ENCODE measurements around the gene RPS14.
"Not testable (repeated sequence)": the region's sequence is repeated elsewhere in the genome, so short reads cannot be mapped to it uniquely, and the experiment has no call there.

The RPS14 gene

DNA sequence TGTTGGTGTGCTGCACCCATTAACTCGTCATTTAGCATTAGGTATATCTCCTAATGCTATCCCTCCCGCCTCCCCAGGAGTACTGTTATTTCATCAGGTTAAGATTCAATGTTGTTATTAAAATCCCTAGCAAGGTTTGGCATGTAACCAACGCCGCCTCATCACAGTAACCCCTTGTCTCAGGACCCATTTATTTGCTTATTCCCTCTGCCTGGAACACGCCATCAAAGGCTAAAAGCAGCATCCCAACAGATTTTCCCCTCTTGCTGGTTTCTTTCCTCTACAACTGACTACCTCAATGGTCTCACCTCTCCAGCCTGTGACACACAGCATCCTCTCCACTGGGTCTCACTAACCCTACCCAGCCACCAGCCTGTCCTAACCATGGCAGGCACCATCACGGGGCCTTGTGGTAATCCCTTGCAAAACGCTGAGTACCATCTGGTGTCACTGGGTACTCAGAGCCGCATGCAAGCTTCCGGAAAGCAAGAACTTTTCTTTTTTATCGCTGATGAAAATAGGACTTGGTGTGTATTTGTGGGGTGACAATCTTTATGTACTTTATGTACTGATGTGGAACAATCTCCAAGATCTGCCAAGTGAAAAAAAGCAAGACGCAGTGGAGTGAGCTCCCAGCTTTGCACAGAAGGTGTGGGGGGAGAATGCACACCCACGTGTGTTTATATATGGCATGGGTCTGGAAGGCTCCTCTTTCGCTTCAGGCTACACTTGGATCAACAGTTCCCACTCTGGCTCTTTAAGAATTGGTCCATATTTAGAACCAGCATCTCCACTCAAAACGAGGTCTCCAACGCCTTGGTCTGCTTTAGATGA lies 6.1 kb downstream of the RPS14 start:
- DNase-seq, result no peak

DNA sequence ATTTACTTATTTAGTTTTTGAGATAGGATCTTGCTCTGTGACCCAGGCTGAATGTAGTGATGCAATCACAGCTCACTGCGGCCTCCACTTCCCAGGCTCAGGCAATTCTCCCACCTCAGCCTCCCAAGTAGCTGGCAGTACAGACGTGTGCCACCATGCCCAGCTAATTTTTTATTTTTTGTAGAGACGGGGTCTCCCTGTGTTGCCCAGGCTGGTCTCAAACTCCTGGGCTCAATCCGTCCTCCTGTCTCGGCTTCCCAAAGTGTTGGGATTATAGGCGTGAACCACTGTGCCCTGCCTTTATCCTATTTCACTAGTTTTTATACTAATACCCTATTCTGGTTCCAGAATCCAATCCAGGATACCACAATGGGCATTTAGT lies 6.8 kb downstream of the RPS14 start:
- no peak for DNase-seq

DNA sequence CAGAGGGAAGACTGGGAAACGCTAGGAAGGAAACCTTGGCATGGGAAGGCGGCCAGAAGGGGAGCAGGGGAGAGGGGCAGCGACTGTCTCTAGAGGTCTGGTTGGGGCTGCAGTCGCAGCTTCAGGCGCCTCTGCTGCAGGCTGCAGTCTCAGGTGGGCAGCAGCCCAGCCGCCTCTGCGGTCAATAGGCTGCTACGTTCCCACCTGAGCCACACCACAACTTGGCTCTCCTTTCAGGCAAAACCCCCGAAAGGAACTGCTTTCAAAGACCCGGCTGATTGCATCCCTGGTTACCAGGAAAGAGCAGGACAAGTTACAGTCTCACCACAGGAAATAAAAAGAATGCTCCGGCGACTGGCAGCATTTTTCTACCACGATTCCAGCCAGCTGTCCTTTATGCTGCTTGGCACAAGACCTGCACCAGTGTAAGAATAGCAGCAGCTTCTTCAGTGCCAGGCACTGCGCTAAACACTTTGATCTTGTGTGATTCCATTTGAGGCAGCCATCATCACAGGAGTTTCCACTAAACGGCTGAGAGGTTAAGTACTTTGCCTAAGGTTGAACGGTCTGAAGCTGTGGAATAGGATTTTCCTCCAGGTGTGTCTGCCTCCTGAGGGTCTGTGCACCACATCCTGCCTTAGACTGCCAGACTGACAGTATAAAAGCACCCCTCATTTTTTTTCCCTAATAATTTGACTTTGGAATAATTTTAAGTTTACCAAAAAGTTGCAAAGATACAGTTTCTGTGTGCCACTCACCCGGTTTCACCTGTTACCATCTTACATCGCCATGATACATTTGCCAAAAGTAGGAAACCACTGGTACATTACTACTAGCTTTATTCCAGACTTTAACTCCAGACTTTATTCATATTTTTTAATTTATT lies 7.5 kb downstream of the RPS14 start:
- no peak for DNase-seq

DNA sequence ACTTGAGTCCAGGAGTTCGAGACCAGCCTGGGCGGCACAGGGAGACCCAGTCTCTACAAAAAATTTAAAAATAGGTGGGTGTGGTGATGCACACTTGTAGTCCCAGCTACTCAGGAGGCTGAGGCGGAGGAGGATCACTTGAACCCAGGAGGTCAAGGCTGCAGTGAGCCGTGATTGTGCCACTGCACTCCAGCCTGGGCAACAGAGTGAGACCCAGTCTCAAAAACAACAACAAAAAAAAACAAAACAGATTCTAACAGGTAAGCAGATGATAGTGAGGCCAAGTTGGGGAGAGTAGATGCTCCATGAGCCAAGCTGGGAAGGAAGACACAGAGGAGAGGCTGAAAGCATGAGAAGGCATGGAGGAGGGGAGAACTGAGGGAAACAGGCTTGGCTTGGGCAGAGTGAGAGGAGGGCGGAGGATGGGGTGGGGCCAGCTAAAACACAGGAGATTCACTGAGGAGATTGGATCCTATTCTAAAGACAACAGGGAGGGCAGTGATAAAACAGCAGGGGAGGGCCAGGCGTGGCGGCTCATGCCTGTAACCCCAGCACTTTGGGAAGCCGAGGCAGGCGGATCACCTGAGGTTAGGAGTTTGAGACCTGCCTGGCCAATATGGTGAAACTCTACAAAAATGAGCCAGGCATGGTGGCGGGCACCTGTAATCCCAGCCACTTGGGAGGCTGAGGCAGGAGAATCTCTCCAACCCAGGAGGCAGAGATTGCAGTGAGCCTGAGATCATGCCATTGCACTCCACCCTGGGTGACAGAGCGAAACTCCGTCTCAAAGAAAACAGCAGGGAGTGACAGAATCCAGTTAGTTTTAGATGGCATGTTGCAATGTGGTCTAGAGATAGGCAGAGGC lies 8.4 kb downstream of the RPS14 start:
- no peak for DNase-seq

- DNase-seq, result no peak
Observed at GRCh38 chr5:150438873-150439546, 10.5 kb downstream of the RPS14 start.

DNA sequence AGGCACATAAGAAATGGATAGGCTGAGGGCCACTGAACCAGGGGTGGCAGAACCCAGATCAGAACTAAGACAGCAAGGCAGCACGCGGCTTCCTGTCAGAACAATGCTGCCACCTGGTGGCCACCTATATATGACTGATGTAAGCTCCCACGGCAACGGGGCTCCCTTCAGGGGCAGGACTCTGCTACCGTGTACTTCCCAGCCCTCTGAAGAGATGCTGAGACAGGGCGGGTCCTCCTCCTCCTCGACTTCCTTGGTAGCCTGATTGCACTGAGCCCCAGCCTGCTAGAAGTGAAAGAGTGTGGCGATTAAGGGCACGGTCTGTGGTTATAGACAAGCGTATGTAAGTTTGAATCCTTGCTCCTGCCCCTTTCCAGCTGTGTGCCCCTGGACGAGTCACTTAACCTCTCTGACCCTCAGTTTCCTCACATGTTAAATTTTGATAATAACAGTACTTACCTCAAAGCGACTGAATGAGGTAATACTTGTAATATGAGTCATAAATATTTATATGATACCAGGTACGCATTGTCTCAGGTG lies 13.3 kb downstream of the RPS14 start:
- peak; percentile 66 to 92 (median 85) for DNase-seq

- DNase-seq, result no peak
Observed at GRCh38 chr5:150434464-150434863, 15.1 kb downstream of the RPS14 start.

- no peak for DNase-seq
Observed at GRCh38 chr5:150431574-150431973, 18.0 kb downstream of the RPS14 start.

GRCh38 chr5:150431048-150431447 lies 18.5 kb downstream of the RPS14 start:
- no peak for DNase-seq

- no peak for DNase-seq
Observed at GRCh38 chr5:150429410-150429873, 20.1 kb downstream of the RPS14 start.

GRCh38 chr5:150428978-150429377 lies 20.6 kb downstream of the RPS14 start:
- no peak for DNase-seq

GRCh38 chr5:150428106-150428876 lies 21.2 kb downstream of the RPS14 start:
- DNase-seq, result no peak

DNA sequence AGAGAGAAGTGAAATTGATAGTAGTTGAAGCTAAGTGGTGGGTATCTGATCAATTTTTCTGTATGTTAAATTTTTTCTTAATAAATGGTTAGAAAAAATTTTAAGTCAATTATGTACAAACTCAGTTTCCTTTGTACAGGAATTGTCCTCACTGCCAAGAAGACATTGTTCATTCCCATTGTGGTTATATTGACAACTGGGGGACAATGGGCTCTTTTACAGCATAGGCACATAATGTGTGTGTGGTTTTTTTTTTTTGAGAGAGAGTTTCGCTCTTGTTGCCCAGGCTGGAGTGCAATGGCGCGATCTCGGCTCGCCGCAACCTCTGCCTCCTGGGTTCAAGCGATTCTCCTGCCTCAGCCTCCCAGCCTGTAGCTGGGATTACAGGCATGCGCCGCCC lies 23.4 kb downstream of the RPS14 start:
- DNase-seq, result not testable (repeated sequence)

DNA sequence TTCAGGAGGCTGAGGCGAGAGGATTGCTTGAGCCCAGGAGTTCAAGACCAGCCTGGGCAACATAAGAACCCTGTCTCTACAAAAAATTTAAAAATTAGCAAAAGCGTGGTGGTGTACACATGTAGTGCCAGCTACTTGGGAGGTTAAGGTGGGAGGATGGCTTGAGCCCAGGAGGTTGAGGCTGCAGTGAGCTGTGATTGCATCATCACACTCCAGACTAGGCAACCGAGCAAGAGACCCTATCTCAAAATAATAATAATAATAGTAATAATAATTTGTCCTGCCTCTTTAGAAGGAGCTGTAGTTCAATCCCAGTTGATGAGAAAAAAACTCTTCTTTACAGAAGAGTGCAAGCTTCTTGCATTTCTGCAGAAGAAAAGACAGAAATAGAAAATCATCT lies 26.8 kb downstream of the RPS14 start:
- no peak for DNase-seq

DNA sequence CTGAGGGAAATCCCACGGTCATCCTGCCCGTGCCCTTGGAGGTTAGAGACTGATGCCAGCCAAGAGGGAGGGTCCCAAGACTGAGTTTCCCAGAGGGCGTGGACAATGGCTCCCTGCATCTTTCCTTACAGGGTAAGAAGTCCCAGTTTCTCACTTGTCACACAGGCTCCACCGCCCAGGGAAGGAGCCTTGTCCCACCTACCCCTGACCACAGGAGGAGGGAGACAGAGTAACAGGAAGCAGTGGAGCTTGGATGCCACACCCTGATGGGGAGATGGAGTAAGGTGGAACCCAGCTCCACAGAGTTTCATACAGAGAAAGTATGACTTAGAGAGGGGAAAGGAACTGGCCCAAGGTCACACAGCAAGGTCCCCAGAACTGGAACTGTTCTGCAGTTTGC lies 27.5 kb downstream of the RPS14 start:
- DNase-seq, result no peak

GRCh38 chr5:150419630-150420270 lies 29.8 kb downstream of the RPS14 start:
- DNase-seq, result no peak

DNA sequence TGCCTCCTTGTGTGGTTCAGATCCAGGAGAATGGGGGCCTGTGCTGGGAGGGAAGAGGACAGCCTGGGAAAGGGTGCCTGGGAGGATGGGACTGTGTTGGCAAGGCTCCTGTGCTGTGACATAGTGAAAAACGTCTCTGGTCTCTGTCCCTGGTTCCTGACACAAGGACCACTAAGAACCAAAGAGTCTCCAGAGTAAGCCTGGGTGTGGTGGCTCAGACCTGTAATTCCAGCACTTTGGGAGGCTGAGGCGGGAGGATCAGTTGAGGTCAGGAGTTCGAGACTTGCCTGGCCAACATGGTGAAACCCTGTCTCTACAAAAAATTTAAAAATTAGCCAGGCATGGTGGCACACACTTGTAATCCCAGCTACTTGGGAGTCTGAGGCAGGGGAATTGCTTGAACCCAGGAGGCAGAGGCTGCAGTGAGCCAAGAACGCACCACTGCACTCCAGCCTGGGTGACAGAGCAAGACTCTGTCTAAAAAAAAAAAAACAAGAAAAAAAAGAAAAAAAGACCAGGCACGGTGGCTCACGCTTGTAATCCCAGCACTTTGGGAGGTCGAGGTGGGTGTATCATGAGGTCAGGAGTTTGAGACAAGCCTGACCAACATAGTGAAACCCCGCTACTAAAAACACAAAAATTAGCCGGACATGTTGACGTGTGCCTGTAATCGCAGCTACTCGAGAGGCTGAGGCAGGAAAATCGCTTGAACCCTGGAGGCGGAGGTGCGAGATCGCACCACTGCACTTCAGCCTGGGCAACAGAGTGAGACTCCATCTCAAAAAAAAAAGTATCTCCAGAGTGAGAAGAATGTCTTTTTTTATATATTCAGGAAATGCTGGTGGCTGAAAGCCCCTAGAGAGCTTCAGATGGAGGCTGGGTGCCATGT lies 35.4 kb downstream of the RPS14 start:
- not testable (repeated sequence) for DNase-seq

GRCh38 chr5:150413176-150413901 lies 36.2 kb downstream of the RPS14 start:
- DNase-seq, result no peak

Data from activated naive CD4-positive, alpha-beta T cell (primary cell).